ENCODE data around the gene EIF5.

EIF5 gene

DNA sequence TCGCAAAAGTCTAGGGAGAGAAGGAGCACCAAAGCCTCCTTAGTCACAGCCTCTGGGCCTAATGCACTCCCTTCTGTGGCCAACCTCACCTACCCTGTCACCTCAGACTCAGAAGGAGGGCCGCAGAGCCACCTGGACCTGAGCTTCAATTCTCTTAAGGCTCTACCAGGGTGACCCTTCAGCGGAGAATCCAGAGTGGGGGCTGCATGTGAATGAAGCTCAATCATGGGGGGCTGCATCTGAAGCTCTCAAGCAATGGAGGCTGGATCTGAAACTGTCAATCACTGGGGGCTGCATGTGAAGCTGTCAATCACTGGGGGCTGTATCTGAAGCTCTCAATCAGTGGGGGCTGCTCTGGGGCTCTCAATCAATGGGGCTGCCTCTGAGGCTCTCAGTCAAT lies 43.1 kb upstream of the EIF5 start:
- Histone ChIP-seq H2BK12ac (ENCODE audit: low read length in 2 of 2) (no peak overlapping the region), H2AK5ac (ENCODE audit: low read length, severe bottlenecking) (no peak overlapping the region), H3K79me1 (replicated peaks; ENCODE audit: low read length, poor library complexity, severe bottlenecking) (no peaks in the 10 kb centered on the region), H3K4me2 (ENCODE audit: low read length, poor library complexity, severe bottlenecking) (no peak overlapping the region), H3K36me3 (ENCODE audit: control insufficient read depth in 1 of 2, insufficient read depth in 2 of 2, low read depth in 1 of 2, low read length in 2 of 2) (no peaks in the 10 kb centered on the region), H3K14ac (ENCODE audit: low read length in 2 of 2) (no peak overlapping the region), H2AFZ (ENCODE audit: low read depth, low read length) (no peak overlapping the region), H3K23ac (ENCODE audit: low read length in 2 of 2) (no peak overlapping the region), H2BK15ac (ENCODE audit: low read depth, poor library complexity, severe bottlenecking) (no peak overlapping the region), H2BK5ac (ENCODE audit: low read depth, low read length, poor library complexity, severe bottlenecking) (no peak overlapping the region), H3K4ac (ENCODE audit: low read depth in 1 of 2, low read length in 2 of 2) (no peak overlapping the region), H3K9me3 (ENCODE audit: control insufficient read depth, low read length) (no peaks in the 10 kb centered on the region), H3K27ac (ENCODE audit: low read length, poor library complexity, severe bottlenecking) (no peak overlapping the region), H3K27me3 (ENCODE audit: control insufficient read depth in 1 of 2, insufficient read depth in 1 of 2, low read length in 2 of 2) (peaks cover 44 to 64% of the 10 kb centered on the region in 2 experiments), H3K9ac (ENCODE audit: low read length) (no peak overlapping the region), H3K4me3 (ENCODE audit: insufficient read depth in 1 of 2, low read depth in 1 of 2, low read length in 2 of 2) (no peak overlapping the region), H3K4me1 (ENCODE audit: control insufficient read depth, insufficient read depth, low read depth, low read length) (no peaks in the 10 kb centered on the region), H4K91ac (ENCODE audit: low read length) (no peak overlapping the region), H2BK120ac (ENCODE audit: low read depth, low read length) (no peak overlapping the region), H4K8ac (ENCODE audit: low read length) (no peak overlapping the region), H3K18ac (ENCODE audit: low read depth in 1 of 2, low read length in 2 of 2) (no peak overlapping the region)
- no peak for DNase-seq
- 90% methylated on average over 3 of the region's 3 CpGs for WGBS

- 31% methylated on average over 9 of the region's 10 CpGs for WGBS
- H3K27me3 ChIP-seq (ENCODE audit: control insufficient read depth in 1 of 2, insufficient read depth in 1 of 2, low read length in 2 of 2) = peaks cover 36 to 49% of the 10 kb centered on the region in 2 experiments
- no peak overlapping the region for H3K4ac ChIP-seq (ENCODE audit: low read depth in 1 of 2, low read length in 2 of 2)
- no peak overlapping the region for H3K14ac ChIP-seq (ENCODE audit: low read length in 2 of 2)
- no peaks in the 10 kb centered on the region for H3K36me3 ChIP-seq (ENCODE audit: control insufficient read depth in 1 of 2, insufficient read depth in 2 of 2, low read depth in 1 of 2, low read length in 2 of 2)
- no peak overlapping the region for H3K4me3 ChIP-seq (ENCODE audit: insufficient read depth in 1 of 2, low read depth in 1 of 2, low read length in 2 of 2)
- H3K4me2 ChIP-seq (ENCODE audit: low read length, poor library complexity, severe bottlenecking) = no peak overlapping the region
- no peak overlapping the region for H4K8ac ChIP-seq (ENCODE audit: low read length)
- no peak overlapping the region for H2BK12ac ChIP-seq (ENCODE audit: low read length in 2 of 2)
- H3K23ac ChIP-seq (ENCODE audit: low read length in 2 of 2) = no peak overlapping the region
- H3K27ac ChIP-seq (ENCODE audit: low read length, poor library complexity, severe bottlenecking) = no peak overlapping the region
- H3K9me3 ChIP-seq (ENCODE audit: control insufficient read depth, low read length) = no peaks in the 10 kb centered on the region
- no peak overlapping the region for H2AK5ac ChIP-seq (ENCODE audit: low read length, severe bottlenecking)
- no peaks in the 10 kb centered on the region for H3K79me1 ChIP-seq (replicated peaks; ENCODE audit: low read length, poor library complexity, severe bottlenecking)
- no peak overlapping the region for H2BK120ac ChIP-seq (ENCODE audit: low read depth, low read length)
- H2BK15ac ChIP-seq (ENCODE audit: low read depth, poor library complexity, severe bottlenecking) = no peak overlapping the region
- no peak overlapping the region for H2BK5ac ChIP-seq (ENCODE audit: low read depth, low read length, poor library complexity, severe bottlenecking)
- H3K4me1 ChIP-seq (ENCODE audit: control insufficient read depth, insufficient read depth, low read depth, low read length) = peaks cover 1% of the 10 kb centered on the region
- no peak overlapping the region for H3K9ac ChIP-seq (ENCODE audit: low read length)
- peak; percentile 70 for DNase-seq
- no peak overlapping the region for H3K18ac ChIP-seq (ENCODE audit: low read depth in 1 of 2, low read length in 2 of 2)
- no peak overlapping the region for H2AFZ ChIP-seq (ENCODE audit: low read depth, low read length)
- no peak overlapping the region for H4K91ac ChIP-seq (ENCODE audit: low read length)
Observed at GRCh38 chr14:103292426-103293374, 41.3 kb upstream of the EIF5 start.

DNA sequence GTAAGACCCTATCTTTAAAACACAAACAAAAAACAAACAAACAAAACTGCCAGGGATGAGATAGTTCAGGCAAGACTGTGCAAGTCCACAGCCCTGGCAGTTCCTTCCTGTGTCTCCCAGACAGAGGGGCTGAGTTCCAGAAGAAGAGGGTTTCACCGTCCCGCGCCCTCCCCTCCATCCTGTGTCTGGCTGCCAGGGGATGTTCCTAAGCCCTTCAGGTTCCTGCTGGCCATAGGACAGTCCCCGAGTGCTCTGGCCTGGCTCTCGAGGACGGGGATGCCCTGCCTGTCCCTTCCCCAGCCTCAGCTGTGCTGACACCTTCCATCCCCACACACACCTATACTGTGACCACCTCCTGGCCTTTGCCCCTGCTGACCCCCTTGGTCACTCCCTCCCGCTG lies 40.6 kb upstream of the EIF5 start:
- H3K4me2 ChIP-seq (ENCODE audit: low read length, poor library complexity, severe bottlenecking) = no peak overlapping the region
- no peak overlapping the region for H3K18ac ChIP-seq (ENCODE audit: low read depth in 1 of 2, low read length in 2 of 2)
- H2AK5ac ChIP-seq (ENCODE audit: low read length, severe bottlenecking) = no peak overlapping the region
- no peak overlapping the region for H3K4me3 ChIP-seq (ENCODE audit: insufficient read depth in 1 of 2, low read depth in 1 of 2, low read length in 2 of 2)
- no peak overlapping the region for H2AFZ ChIP-seq (ENCODE audit: low read depth, low read length)
- peak overlapping the region; percentile 48 for H4K91ac ChIP-seq (ENCODE audit: low read length)
- no peak overlapping the region for H2BK120ac ChIP-seq (ENCODE audit: low read depth, low read length)
- H3K23ac ChIP-seq (ENCODE audit: low read length in 2 of 2) = peak overlapping the region in 1 of 2 experiments; percentile 70
- H3K79me1 ChIP-seq (replicated peaks; ENCODE audit: low read length, poor library complexity, severe bottlenecking) = no peaks in the 10 kb centered on the region
- H3K36me3 ChIP-seq (ENCODE audit: control insufficient read depth in 1 of 2, insufficient read depth in 2 of 2, low read depth in 1 of 2, low read length in 2 of 2) = no peaks in the 10 kb centered on the region
- no peak overlapping the region for H3K14ac ChIP-seq (ENCODE audit: low read length in 2 of 2)
- H3K27ac ChIP-seq (ENCODE audit: low read length, poor library complexity, severe bottlenecking) = no peak overlapping the region
- H4K8ac ChIP-seq (ENCODE audit: low read length) = peak overlapping the region; percentile 46
- no peak for DNase-seq
- peak overlapping the region in 1 of 2 experiments; percentile 15 for H2BK12ac ChIP-seq (ENCODE audit: low read length in 2 of 2)
- H3K9me3 ChIP-seq (ENCODE audit: control insufficient read depth, low read length) = no peaks in the 10 kb centered on the region
- peaks cover 34 to 42% of the 10 kb centered on the region in 2 experiments for H3K27me3 ChIP-seq (ENCODE audit: control insufficient read depth in 1 of 2, insufficient read depth in 1 of 2, low read length in 2 of 2)
- 86% methylated on average over 7 of the region's 7 CpGs for WGBS
- H2BK15ac ChIP-seq (ENCODE audit: low read depth, poor library complexity, severe bottlenecking) = peak overlapping the region; percentile 40
- H3K9ac ChIP-seq (ENCODE audit: low read length) = no peak overlapping the region
- no peak overlapping the region for H2BK5ac ChIP-seq (ENCODE audit: low read depth, low read length, poor library complexity, severe bottlenecking)
- peaks cover 1% of the 10 kb centered on the region for H3K4me1 ChIP-seq (ENCODE audit: control insufficient read depth, insufficient read depth, low read depth, low read length)
- no peak overlapping the region for H3K4ac ChIP-seq (ENCODE audit: low read depth in 1 of 2, low read length in 2 of 2)

DNA sequence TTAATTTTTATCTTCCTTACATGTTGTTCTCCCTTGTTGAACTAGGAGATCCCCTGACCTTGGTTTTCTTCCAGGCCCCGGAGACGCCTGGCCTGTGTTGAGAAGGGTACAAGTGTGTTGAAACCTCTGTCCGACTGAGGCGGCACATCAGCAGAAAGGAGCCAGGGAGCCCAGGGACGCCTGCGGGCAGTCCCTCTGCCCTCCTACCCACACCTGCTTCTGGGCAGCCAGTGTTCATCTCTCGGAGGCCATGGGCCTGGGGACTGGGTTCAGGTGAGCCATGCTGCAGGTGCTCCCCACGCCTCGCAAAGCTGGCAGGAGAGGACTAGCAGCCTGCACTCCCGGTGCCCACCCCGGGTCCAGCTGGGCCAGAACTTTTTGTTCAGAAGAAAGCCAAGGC lies 39.9 kb upstream of the EIF5 start:
- Histone ChIP-seq H3K9me3 (ENCODE audit: control insufficient read depth, low read length) (no peaks in the 10 kb centered on the region), H3K4me3 (ENCODE audit: insufficient read depth in 1 of 2, low read depth in 1 of 2, low read length in 2 of 2) (no peak overlapping the region), H3K14ac (ENCODE audit: low read length in 2 of 2) (peak overlapping the region in 1 of 2 experiments; percentile 86), H3K23ac (ENCODE audit: low read length in 2 of 2) (no peak overlapping the region), H2AK5ac (ENCODE audit: low read length, severe bottlenecking) (no peak overlapping the region), H4K91ac (ENCODE audit: low read length) (no peak overlapping the region), H2BK5ac (ENCODE audit: low read depth, low read length, poor library complexity, severe bottlenecking) (no peak overlapping the region), H4K8ac (ENCODE audit: low read length) (no peak overlapping the region), H2BK12ac (ENCODE audit: low read length in 2 of 2) (no peak overlapping the region), H2BK120ac (ENCODE audit: low read depth, low read length) (no peak overlapping the region), H2BK15ac (ENCODE audit: low read depth, poor library complexity, severe bottlenecking) (no peak overlapping the region), H3K79me1 (replicated peaks; ENCODE audit: low read length, poor library complexity, severe bottlenecking) (no peaks in the 10 kb centered on the region), H3K18ac (ENCODE audit: low read depth in 1 of 2, low read length in 2 of 2) (no peak overlapping the region), H3K4me2 (ENCODE audit: low read length, poor library complexity, severe bottlenecking) (no peak overlapping the region), H3K36me3 (ENCODE audit: control insufficient read depth in 1 of 2, insufficient read depth in 2 of 2, low read depth in 1 of 2, low read length in 2 of 2) (no peaks in the 10 kb centered on the region), H2AFZ (ENCODE audit: low read depth, low read length) (no peak overlapping the region), H3K27ac (ENCODE audit: low read length, poor library complexity, severe bottlenecking) (no peak overlapping the region), H3K9ac (ENCODE audit: low read length) (no peak overlapping the region), H3K27me3 (ENCODE audit: control insufficient read depth in 1 of 2, insufficient read depth in 1 of 2, low read length in 2 of 2) (peaks cover 29 to 38% of the 10 kb centered on the region in 2 experiments), H3K4ac (ENCODE audit: low read depth in 1 of 2, low read length in 2 of 2) (no peak overlapping the region), H3K4me1 (ENCODE audit: control insufficient read depth, insufficient read depth, low read depth, low read length) (peaks cover 1% of the 10 kb centered on the region)
- no peak for DNase-seq
- WGBS = 90% methylated on average over 11 of the region's 11 CpGs

Measured in mesenchymal stem cell (in vitro differentiated cells and primary cell).